ENCODE results near the gene DAB1. TPM values are rescaled to one million over a fixed set of nuclear protein-coding genes. Genes with fewer than 3 reads are reported as not detected.

Gene DAB1
- total RNA-seq, 6 experiments from 2014 or later = 0.13 to 1.2 (median 0.23) TPM

- no peak overlapping the region for H3K27ac Mint-ChIP-seq
- no peaks in the 10 kb centered on the region for H3K4me1 Mint-ChIP-seq (ENCODE audit: low read depth)
- H3K36me3 Mint-ChIP-seq (ENCODE audit: low read depth) = no peaks in the 10 kb centered on the region
- DNase-seq = no peak
- H3K9me3 Mint-ChIP-seq = peaks cover 44% of the 10 kb centered on the region
- peaks cover 2% of the 10 kb centered on the region for H3K27me3 Mint-ChIP-seq (ENCODE audit: insufficient read depth)
- H3K4me3 Mint-ChIP-seq = no peak overlapping the region
- TF ChIP-seq CTCF (IDR thresholded peaks at IDR 0.05) = no peak
Observed at GRCh38 chr1:57329937-57330336, 93.9 kb downstream of the DAB1 start.

DNA sequence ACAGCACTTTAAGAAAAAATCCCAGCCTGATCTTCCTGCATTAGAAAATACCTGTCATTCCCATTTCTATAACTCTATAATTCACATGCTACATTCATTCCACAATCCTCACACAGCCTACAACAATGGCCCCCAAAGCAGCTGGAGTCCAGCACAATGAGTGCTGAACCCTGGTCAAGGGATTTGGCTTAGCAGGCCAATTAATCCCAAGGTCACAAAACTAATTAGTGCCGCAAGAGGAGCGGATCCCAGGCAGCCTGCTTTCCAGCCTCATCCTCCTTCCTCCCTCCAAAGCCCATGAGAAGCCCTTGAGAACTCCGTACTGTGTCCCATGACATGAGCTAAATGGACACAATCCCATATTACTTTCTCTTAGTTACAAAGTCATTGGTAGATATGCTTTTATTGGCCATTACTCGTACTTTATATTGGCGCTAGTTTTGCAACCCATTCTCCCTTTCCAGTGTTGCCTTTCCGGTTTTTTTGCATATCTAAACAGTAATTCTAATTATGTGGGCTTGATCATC, 94.8 kb downstream of the DAB1 start:
- no peaks in the 10 kb centered on the region for H3K36me3 Mint-ChIP-seq (ENCODE audit: low read depth)
- H3K27me3 Mint-ChIP-seq (ENCODE audit: insufficient read depth) = peaks cover 2% of the 10 kb centered on the region
- DNase-seq = no peak
- TF ChIP-seq CTCF (IDR thresholded peaks at IDR 0.05) = no peak
- H3K4me1 Mint-ChIP-seq (ENCODE audit: low read depth) = no peaks in the 10 kb centered on the region
- peaks cover 53% of the 10 kb centered on the region for H3K9me3 Mint-ChIP-seq
- H3K4me3 Mint-ChIP-seq = no peak overlapping the region
- H3K27ac Mint-ChIP-seq = no peak overlapping the region

GRCh38 chr1:57327946-57328345, 95.9 kb downstream of the DAB1 start:
- Mint-ChIP-seq H3K9me3 (peaks cover 54% of the 10 kb centered on the region), H3K4me3 (no peak overlapping the region), H3K27ac (no peak overlapping the region), H3K27me3 (ENCODE audit: insufficient read depth) (peaks cover 2% of the 10 kb centered on the region), H3K4me1 (ENCODE audit: low read depth) (no peaks in the 10 kb centered on the region), H3K36me3 (ENCODE audit: low read depth) (no peaks in the 10 kb centered on the region)
- no peak for TF ChIP-seq CTCF (IDR thresholded peaks at IDR 0.05)
- no peak for DNase-seq

DNA sequence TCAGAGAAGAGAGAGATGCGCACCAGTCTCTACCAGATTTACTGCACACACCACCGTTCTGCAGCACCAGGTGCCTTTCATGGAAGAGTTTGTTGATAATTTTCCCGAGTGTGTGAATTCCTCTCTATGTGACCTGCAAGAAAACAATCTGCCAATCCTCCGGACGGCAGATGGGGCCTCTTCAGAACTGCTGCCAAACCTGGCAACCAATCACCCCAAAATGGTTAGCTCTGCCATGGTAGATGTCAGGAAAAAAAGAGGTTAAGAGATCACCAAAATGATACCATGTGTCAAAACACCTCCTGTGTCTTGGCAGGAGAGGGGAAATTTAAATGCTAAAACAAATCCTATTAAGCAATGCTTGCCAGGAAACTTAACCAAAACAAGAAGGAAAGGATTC, 96.5 kb downstream of the DAB1 start:
- H3K27ac Mint-ChIP-seq = no peak overlapping the region
- H3K4me1 Mint-ChIP-seq (ENCODE audit: low read depth) = no peaks in the 10 kb centered on the region
- DNase-seq = no peak
- H3K4me3 Mint-ChIP-seq = no peak overlapping the region
- H3K36me3 Mint-ChIP-seq (ENCODE audit: low read depth) = no peaks in the 10 kb centered on the region
- H3K9me3 Mint-ChIP-seq = peaks cover 52% of the 10 kb centered on the region
- TF ChIP-seq CTCF (IDR thresholded peaks at IDR 0.05) = no peak
- peaks cover 2% of the 10 kb centered on the region for H3K27me3 Mint-ChIP-seq (ENCODE audit: insufficient read depth)

DNA sequence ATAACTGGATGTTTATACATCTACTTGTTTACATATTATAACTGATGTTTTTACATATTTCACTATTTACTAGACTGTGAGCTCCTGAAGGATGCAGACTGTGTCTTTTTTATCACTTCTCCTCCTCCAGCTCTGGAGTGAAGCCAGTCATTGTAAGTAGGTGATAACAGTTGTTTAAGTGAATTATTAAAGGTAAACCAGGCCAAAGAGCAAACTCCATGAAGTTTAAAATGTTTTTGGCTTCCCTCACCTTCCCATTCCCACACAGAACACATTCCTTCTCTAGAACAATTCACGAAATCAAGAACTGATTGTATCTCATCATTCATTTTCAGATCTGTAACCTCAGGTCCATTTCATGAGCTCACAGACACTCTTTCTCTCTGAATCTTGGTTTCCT, 98.3 kb downstream of the DAB1 start:
- TF ChIP-seq CTCF (IDR thresholded peaks at IDR 0.05) = no peak
- Mint-ChIP-seq H3K36me3 (ENCODE audit: low read depth) (no peaks in the 10 kb centered on the region), H3K27ac (no peak overlapping the region), H3K27me3 (ENCODE audit: insufficient read depth) (peaks cover 2% of the 10 kb centered on the region), H3K4me3 (no peak overlapping the region), H3K4me1 (ENCODE audit: low read depth) (no peaks in the 10 kb centered on the region), H3K9me3 (peaks cover 48% of the 10 kb centered on the region)
- no peak for DNase-seq

GRCh38 chr1:57325117-57325516, 98.7 kb downstream of the DAB1 start:
- Mint-ChIP-seq H3K9me3 (peaks cover 48% of the 10 kb centered on the region), H3K27ac (no peak overlapping the region), H3K36me3 (ENCODE audit: low read depth) (no peaks in the 10 kb centered on the region), H3K4me1 (ENCODE audit: low read depth) (no peaks in the 10 kb centered on the region), H3K27me3 (ENCODE audit: insufficient read depth) (peaks cover 2% of the 10 kb centered on the region), H3K4me3 (no peak overlapping the region)
- no peak for TF ChIP-seq CTCF (IDR thresholded peaks at IDR 0.05)
- no peak for DNase-seq

Measured in HFFc6 (cell line).